ENCODE data around the gene PTX4. TPM values are rescaled to one million over a fixed set of nuclear protein-coding genes. Genes with fewer than 3 reads are reported as not detected.

The PTX4 gene
- total and polyA plus RNA-seq, 2 experiments from 2014 or later: not detected

- TF ChIP-seq ZNF331 (CRISPR knock-in tag; IDR thresholded peaks at IDR 0.05; ENCODE audit: low read depth): no peak
- no peak for TF ChIP-seq STAT1 (IDR thresholded peaks at IDR 0.05; ENCODE audit: unreplicated experiment)
Observed at GRCh38 chr16:1506494-1507213, 17.9 kb upstream of the PTX4 start (continued).

DNA sequence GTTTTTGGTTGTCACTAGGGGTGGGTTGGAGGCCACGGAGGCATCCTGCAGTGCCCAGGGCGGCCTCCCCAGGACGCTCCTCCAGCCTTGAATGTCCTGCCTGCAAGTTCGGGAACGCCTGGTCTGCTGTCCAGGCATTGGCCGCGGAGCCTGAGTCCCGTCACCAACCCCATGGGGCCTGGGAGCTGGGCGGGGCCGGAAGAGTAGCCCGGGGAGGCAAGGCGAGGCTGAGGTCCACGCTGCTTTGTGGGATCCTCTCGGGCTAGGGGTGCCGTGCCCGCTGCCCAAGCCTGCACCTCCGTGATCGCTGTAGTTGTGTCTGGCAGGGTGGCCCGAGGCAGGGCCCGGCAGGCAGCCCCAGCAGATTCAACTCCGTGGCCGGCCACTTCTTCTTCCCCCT is 17.2 kb upstream of the PTX4 start:
- Histone ChIP-seq H4K20me1 (replicated peaks; ENCODE audit: insufficient read depth) (0 out of 2 replicates have a peak, but pooled peaks cover 4% of the 10 kb centered on the region), H3K4me1 (ENCODE audit: insufficient read depth) (no peaks in the 10 kb centered on the region), H3K9me2 (ENCODE audit: insufficient read depth) (no peaks in the 10 kb centered on the region), H3K36me3 (ENCODE audit: insufficient read depth) (0 out of 2 replicates have a peak, but pooled peaks cover 5% of the 10 kb centered on the region), H3F3A (replicated peaks; ENCODE audit: low read depth) (no peaks in the 10 kb centered on the region), H3K27me3 (ENCODE audit: insufficient read depth) (no peaks in the 10 kb centered on the region), H3K4me3 (no peak overlapping the region), H3K79me2 (replicated peaks; ENCODE audit: insufficient read depth) (no peaks in the 10 kb centered on the region), H2AFZ (no peak overlapping the region), H3K27ac (ENCODE audit: low read depth) (no peak overlapping the region), H3K4me2 (no peak overlapping the region)
- DNase-seq (ENCODE audit: low spot score): no peak
- Mint-ChIP-seq H3K4me1 (no peaks in the 10 kb centered on the region), H3K36me3 (ENCODE audit: low read depth) (peaks cover 25% of the 10 kb centered on the region), H3K9me3 (no peaks in the 10 kb centered on the region), H3K4me3 (no peak overlapping the region), H3K27me3 (ENCODE audit: insufficient read depth, low read depth, poor library complexity) (peaks cover 7% of the 10 kb centered on the region), H3K27ac (no peak overlapping the region)
- TF ChIP-seq NANOG (IDR thresholded peaks at IDR 0.05; ENCODE audit: borderline replicate concordance) (no peak), ETS1 (IDR thresholded peaks at IDR 0.05) (no peak), EZH2phosphoT487 (IDR thresholded peaks at IDR 0.05; ENCODE audit: unreplicated experiment) (no peak), CREB1 (CRISPR knock-in tag; IDR thresholded peaks at IDR 0.05; ENCODE audit: low read depth) (no peak), ZNF331 (CRISPR knock-in tag; IDR thresholded peaks at IDR 0.05; ENCODE audit: low read depth) (no peak)
- TF ChIP-seq, protein P1, sequence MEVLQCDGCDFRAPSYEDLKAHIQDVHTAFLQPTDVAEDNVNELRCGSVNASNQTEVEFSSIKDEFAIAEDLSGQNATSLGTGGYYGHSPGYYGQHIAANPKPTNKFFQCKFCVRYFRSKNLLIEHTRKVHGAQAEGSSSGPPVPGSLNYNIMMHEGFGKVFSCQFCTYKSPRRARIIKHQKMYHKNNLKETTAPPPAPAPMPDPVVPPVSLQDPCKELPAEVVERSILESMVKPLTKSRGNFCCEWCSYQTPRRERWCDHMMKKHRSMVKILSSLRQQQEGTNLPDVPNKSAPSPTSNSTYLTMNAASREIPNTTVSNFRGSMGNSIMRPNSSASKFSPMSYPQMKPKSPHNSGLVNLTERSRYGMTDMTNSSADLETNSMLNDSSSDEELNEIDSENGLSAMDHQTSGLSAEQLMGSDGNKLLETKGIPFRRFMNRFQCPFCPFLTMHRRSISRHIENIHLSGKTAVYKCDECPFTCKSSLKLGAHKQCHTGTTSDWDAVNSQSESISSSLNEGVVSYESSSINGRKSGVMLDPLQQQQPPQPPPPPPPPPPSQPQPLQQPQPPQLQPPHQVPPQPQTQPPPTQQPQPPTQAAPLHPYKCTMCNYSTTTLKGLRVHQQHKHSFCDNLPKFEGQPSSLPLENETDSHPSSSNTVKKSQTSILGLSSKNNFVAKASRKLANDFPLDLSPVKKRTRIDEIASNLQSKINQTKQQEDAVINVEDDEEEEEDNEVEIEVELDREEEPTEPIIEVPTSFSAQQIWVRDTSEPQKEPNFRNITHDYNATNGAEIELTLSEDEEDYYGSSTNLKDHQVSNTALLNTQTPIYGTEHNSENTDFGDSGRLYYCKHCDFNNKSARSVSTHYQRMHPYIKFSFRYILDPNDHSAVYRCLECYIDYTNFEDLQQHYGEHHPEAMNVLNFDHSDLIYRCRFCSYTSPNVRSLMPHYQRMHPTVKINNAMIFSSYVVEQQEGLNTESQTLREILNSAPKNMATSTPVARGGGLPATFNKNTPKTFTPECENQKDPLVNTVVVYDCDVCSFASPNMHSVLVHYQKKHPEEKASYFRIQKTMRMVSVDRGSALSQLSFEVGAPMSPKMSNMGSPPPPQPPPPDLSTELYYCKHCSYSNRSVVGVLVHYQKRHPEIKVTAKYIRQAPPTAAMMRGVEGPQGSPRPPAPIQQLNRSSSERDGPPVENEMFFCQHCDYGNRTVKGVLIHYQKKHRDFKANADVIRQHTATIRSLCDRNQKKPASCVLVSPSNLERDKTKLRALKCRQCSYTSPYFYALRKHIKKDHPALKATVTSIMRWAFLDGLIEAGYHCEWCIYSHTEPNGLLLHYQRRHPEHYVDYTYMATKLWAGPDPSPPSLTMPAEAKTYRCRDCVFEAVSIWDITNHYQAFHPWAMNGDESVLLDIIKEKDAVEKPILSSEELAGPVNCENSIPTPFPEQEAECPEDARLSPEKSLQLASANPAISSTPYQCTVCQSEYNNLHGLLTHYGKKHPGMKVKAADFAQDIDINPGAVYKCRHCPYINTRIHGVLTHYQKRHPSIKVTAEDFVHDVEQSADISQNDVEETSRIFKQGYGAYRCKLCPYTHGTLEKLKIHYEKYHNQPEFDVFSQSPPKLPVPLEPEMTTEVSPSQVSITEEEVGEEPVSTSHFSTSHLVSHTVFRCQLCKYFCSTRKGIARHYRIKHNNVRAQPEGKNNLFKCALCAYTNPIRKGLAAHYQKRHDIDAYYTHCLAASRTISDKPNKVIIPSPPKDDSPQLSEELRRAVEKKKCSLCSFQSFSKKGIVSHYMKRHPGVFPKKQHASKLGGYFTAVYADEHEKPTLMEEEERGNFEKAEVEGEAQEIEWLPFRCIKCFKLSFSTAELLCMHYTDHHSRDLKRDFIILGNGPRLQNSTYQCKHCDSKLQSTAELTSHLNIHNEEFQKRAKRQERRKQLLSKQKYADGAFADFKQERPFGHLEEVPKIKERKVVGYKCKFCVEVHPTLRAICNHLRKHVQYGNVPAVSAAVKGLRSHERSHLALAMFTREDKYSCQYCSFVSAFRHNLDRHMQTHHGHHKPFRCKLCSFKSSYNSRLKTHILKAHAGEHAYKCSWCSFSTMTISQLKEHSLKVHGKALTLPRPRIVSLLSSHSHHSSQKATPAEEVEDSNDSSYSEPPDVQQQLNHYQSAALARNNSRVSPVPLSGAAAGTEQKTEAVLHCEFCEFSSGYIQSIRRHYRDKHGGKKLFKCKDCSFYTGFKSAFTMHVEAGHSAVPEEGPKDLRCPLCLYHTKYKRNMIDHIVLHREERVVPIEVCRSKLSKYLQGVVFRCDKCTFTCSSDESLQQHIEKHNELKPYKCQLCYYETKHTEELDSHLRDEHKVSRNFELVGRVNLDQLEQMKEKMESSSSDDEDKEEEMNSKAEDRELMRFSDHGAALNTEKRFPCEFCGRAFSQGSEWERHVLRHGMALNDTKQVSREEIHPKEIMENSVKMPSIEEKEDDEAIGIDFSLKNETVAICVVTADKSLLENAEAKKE (CRISPR knock-in tag; IDR thresholded peaks at IDR 0.05): no peak
- no peak for ATAC-seq
